ENCODE results near the gene MTOR.
"Not testable (repeated sequence)": the region's sequence is repeated elsewhere in the genome, so short reads cannot be mapped to it uniquely, and the experiment has no call there.

DNA sequence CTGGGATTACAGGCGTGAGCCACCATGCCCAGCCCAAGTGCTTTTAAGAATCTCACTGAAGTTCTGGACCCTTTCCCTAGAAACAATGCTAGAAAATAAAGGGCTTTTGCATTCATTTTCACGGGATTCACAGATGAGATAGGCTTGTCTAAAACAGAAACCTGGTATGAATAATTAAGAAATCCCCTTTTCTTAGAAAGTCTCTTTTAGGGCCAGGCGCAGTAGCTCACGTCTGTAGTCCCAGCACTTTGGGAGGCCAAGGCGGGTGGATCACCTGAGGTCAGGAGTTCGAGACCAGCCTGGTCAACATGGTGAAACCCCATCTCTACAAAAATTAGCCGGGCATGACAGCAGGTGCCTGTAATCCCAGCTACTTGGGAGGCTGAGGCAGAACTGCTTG lies 189.0 kb downstream of the MTOR start:
- TF ChIP-seq, protein P1, sequence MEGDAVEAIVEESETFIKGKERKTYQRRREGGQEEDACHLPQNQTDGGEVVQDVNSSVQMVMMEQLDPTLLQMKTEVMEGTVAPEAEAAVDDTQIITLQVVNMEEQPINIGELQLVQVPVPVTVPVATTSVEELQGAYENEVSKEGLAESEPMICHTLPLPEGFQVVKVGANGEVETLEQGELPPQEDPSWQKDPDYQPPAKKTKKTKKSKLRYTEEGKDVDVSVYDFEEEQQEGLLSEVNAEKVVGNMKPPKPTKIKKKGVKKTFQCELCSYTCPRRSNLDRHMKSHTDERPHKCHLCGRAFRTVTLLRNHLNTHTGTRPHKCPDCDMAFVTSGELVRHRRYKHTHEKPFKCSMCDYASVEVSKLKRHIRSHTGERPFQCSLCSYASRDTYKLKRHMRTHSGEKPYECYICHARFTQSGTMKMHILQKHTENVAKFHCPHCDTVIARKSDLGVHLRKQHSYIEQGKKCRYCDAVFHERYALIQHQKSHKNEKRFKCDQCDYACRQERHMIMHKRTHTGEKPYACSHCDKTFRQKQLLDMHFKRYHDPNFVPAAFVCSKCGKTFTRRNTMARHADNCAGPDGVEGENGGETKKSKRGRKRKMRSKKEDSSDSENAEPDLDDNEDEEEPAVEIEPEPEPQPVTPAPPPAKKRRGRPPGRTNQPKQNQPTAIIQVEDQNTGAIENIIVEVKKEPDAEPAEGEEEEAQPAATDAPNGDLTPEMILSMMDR (IDR thresholded peaks at IDR 0.05; ENCODE audit: low read length), result not testable (repeated sequence)
- TF ChIP-seq EZH2 (optimal IDR thresholded peaks at IDR 0.05; ENCODE audit: low read depth, low read length); EZH2phosphoT487 (IDR thresholded peaks at IDR 0.05; ENCODE audit: low read length): not testable (repeated sequence)
